AG09309 (cell line): Measurements from ENCODE around the gene C7orf25.

Experiments used
- DNase-seq: peaks from one replicate; pipeline ENCODE4 v3.0.0-alpha.2; 2010; ENCODE audit warnings: low read depth
- H3K4me3 ChIP-seq: 2 replicates; pipeline ENCODE4 v1.5.1; 2011; ENCODE audit warnings: mild to moderate bottlenecking, low read depth, low read length, moderate library complexity; ENCODE audit not compliant: control insufficient read depth
- CTCF ChIP-seq: IDR thresholded peaks from 2 replicates; pipeline ENCODE4 v1.5.1; 2011; ENCODE audit warnings: mild to moderate bottlenecking, low read depth, low read length, inconsistent platforms; ENCODE audit not compliant: insufficient read depth, control insufficient read depth; ENCODE audit errors: missing control alignments

C7orf25 gene

DNA sequence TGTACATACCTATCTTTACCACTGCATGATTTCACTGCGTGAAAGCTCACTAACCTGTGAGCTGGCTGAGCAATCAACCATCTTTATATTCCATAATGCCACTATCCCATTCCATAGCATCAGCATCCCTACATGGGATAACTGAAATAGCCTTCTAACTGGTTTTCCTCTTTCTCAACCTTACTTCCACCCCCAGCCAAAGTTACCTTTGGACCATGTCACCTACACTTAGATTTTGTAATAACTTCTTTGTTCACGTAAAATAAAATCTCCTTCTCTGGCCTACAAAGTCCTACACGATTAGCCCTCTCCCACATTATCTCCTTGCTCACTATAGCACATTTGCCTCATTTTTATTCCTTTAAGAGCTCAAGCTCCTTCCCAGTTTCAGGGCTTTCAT, 17.6 kb upstream of the C7orf25 start:
- H3K4me3 ChIP-seq: no peak overlapping the region
- no peak for TF ChIP-seq CTCF
- no peak for DNase-seq

DNA sequence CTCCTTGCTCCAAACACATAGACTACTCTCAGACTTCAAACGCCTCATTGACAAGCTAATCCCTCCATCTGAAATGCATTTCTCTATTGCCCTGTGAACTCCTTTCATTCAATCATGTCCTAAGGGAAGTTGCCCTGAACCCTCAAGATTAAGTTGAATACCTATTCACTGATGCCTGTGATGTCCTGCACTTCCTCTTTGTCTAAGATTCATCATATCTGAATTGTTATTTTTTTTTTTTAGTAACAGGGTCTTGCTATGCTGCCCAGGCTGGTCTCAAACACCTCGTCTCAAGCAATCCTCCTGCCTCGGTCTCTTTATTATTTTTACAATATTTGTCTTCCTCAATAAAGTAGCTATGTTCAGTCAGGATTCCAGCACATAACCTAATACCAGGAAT, 16.9 kb upstream of the C7orf25 start:
- DNase-seq: no peak

DNA sequence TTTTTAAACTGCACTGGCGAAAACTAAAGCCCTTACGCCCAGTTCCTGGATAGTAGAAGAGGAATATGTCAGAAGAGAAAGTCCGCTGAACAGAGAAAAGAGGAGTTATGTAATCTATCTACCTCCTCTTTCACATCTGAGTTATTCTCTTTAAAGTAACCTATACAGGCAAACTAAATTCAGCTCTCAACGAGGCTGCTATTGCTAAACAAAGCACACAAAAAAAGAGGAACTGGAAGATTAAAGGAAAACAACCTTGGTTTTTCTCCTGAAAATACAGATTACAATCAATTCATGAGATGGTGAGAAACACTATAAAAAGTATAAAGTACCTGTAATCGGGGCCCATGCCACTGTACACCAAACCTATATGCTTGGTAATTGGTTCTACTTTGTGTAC, 14.3 kb upstream of the C7orf25 start:
- no peak for DNase-seq
- H3K4me3 ChIP-seq: no peak overlapping the region
- TF ChIP-seq CTCF: no peak

More for the DNA sequence above, 16.9 kb upstream of the C7orf25 start:
- TF ChIP-seq CTCF: no peak
- no peak overlapping the region for H3K4me3 ChIP-seq

DNA sequence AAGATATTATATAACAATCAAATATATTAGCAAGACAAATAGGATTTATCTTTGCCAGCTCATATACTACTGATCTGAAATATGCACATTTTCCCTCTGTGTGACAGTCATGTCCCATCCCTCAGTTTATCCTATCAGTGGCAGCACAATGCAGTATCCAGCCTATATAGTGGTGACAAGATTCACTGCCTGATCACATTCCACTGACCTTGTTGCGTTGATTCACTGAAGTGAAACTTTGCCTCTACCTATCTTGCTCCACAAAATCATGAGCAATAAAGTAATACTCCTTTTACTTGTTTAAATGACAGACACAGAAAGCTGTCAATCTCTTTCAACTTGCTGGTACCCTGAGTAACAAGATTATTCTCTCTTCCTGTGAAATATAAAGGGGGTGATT, 13.8 kb upstream of the C7orf25 start:
- H3K4me3 ChIP-seq: no peak overlapping the region
- TF ChIP-seq CTCF: no peak
- DNase-seq: no peak

DNA sequence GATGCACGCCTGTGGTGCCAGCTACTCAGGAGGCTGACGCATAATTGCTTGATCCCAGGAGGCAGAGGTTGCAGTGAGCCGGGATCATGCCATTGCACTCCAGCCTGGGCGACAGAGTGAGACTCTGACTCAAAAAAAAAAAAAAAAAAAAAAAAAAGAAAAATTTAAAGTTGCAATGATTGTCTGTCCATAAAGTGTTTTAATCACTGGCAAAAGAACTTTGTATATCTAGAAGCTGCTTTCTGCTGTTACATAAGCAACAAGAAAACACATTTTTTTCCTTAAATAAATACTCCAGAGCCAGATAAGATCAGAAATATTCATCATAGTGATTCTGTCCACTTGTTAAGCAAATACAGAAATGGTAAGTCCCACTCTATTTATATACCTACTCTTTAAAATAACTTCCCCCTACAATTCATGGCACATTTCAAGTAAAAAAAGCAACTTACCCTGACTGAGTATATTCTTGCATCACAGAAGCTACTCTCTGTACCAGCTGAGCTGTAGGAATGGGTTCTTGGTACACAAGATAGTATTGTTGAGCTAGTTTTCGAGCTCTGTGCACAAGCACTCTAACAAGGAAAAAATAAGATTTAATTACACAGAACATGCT, 12.5 kb upstream of the C7orf25 start:
- no peak for DNase-seq
- H3K4me3 ChIP-seq: no peak overlapping the region
- no peak for TF ChIP-seq CTCF

GRCh38 chr7:42922017-42922753, 10.3 kb upstream of the C7orf25 start:
- DNase-seq: no peak
- TF ChIP-seq CTCF: no peak
- no peak overlapping the region for H3K4me3 ChIP-seq
